SK-N-SH (cell line): ENCODE results near the gene NUP210L. TPM values are rescaled to one million over a fixed set of nuclear protein-coding genes. Genes with fewer than 3 reads are reported as not detected.
A peak's percentile ranks its signal among the peaks of the same experiment; 100 is the strongest.

ENCODE experiments used
- CTCF ChIA-PET: fragments of 300-600, 350-600 bp; formaldehyde crosslinking; extraction: SDS; loops from one replicate; lab custom pipeline; 2021; lab: Yijun Ruan, JAX
- POLR2A ChIA-PET: fragments of 350-600 bp; sonication (Branson Sonifier 250); formaldehyde crosslinking; extraction: SDS; loops from one replicate; lab custom pipeline; 2020; ENCODE audit warnings: antibody characterized with exemption, inconsistent platforms; lab: Yijun Ruan, JAX
- DNase-seq: peaks from one replicate; pipeline ENCODE4 v3.0.0; 2012
- H2AFZ ChIP-seq: fragments of 200-600 bp; sonication (generic); 2 replicates; pipeline ENCODE4 v1.8.1; 2016; ENCODE audit warnings: antibody characterized with exemption, mild to moderate bottlenecking, low read depth
- H3F3A ChIP-seq: fragments of 200-600 bp; sonication (generic); replicated peaks from 2 replicates; pipeline ENCODE3; 2016; ENCODE audit warnings: antibody characterized with exemption, mild to moderate bottlenecking; ENCODE audit not compliant: insufficient read depth
- H3K27ac ChIP-seq, 2 experiments: fragments of 200-500 bp in 1 of 2; fragments of 200-600 bp in 1 of 2; sonication (Bioruptor generic) in 1 of 2; sonication (generic), shearing (Covaris generic) in 1 of 2; 2 replicates each; pipeline versions ENCODE4 v1.5.1 to v1.6.1; 2014 to 2016; ENCODE audit warnings: low read depth in 2 of 2, inconsistent platforms in 1 of 2, low read length in 1 of 2, mild to moderate bottlenecking in 1 of 2, mixed read lengths in 1 of 2
- H3K27me3 ChIP-seq: fragments of 200-600 bp; sonication (generic), shearing (Covaris generic); 2 replicates; pipeline ENCODE4 v1.6.1; 2016; ENCODE audit warnings: mixed run types; ENCODE audit not compliant: insufficient read depth
- H3K36me3 ChIP-seq, 2 experiments: fragments of 200-500 bp in 1 of 2; fragments of 200-600 bp in 1 of 2; sonication (Bioruptor generic) in 1 of 2; sonication (generic) in 1 of 2; replicated peaks in 1 of 2; 2 replicates each; pipeline versions ENCODE3 to v1.5.1; 2014 to 2016; ENCODE audit warnings: low read length in 1 of 2, mild to moderate bottlenecking in 1 of 2; ENCODE audit not compliant: insufficient read depth in 2 of 2, control insufficient read depth in 1 of 2
- H3K4me1 ChIP-seq, 2 experiments: fragments of 200-500 bp in 1 of 2; fragments of 200-600 bp in 1 of 2; sonication (Bioruptor generic) in 1 of 2; sonication (generic), shearing (Covaris generic) in 1 of 2; 2 replicates each; pipeline versions ENCODE4 v1.5.1 to v1.6.1; 2014 to 2016; ENCODE audit warnings: low read depth in 1 of 2, low read length in 1 of 2, mixed run types in 1 of 2; ENCODE audit not compliant: insufficient read depth in 2 of 2, control insufficient read depth in 1 of 2
- H3K4me2 ChIP-seq: fragments of 200-600 bp; sonication (generic), shearing (Covaris generic); 2 replicates; pipeline ENCODE4 v1.6.1; 2017; ENCODE audit warnings: mixed run types
- H3K4me3 ChIP-seq, 2 experiments: fragments of 200-500 bp in 1 of 2; fragments of 200-600 bp in 1 of 2; sonication (Bioruptor generic) in 1 of 2; sonication (generic), shearing (Covaris generic) in 1 of 2; 2 replicates each; pipeline versions ENCODE4 v1.5.1 to v1.8.1; 2014 to 2016; ENCODE audit warnings: low read depth in 2 of 2, inconsistent platforms in 1 of 2, low read length in 1 of 2, mild to moderate bottlenecking in 1 of 2, mixed read lengths in 1 of 2, moderate library complexity in 1 of 2
- H3K79me2 ChIP-seq: fragments of 200-600 bp; sonication (generic); 2 replicates; pipeline ENCODE4 v1.8.1; 2017; ENCODE audit warnings: mild to moderate bottlenecking; ENCODE audit not compliant: insufficient read depth
- H3K9ac ChIP-seq: fragments of 200-600 bp; sonication (generic); 2 replicates; pipeline ENCODE4 v1.6.1; 2017; ENCODE audit warnings: mixed run types
- H3K9me2 ChIP-seq: fragments of 200-600 bp; sonication (generic); 2 replicates; pipeline ENCODE4 v1.6.1; 2017; ENCODE audit warnings: mixed run types
- H3K9me3 ChIP-seq: fragments of 200-600 bp; sonication (generic); 2 replicates; pipeline ENCODE4 v1.6.1; 2017; ENCODE audit warnings: mixed run types, mild to moderate bottlenecking, moderate library complexity
- H4K20me1 ChIP-seq: fragments of 200-600 bp; sonication (generic); 2 replicates; pipeline ENCODE4 v1.6.1; 2017; ENCODE audit warnings: mild to moderate bottlenecking, mixed run types; ENCODE audit not compliant: insufficient read depth
- ELF1 ChIP-seq: IDR thresholded peaks from 2 replicates; pipeline ENCODE4 v1.4.0; 2012
- FOSL2 ChIP-seq: IDR thresholded peaks from 2 replicates; pipeline ENCODE4 v1.4.0; 2012; ENCODE audit warnings: low read depth, mild to moderate bottlenecking, moderate library complexity, borderline replicate concordance
- FOXJ3 ChIP-seq: sonication (generic); formaldehyde crosslinking; IDR thresholded peaks from 2 replicates; pipeline ENCODE4 v1.5.1; 2020; ENCODE audit warnings: mild to moderate bottlenecking, missing genetic modification reagents
- MEF2A ChIP-seq: IDR thresholded peaks from 2 replicates; pipeline ENCODE4 v1.4.0; 2012; ENCODE audit warnings: low read depth, borderline replicate concordance
- NRF1 ChIP-seq: IDR thresholded peaks from 2 replicates; pipeline ENCODE4 v1.6.1; 2012; ENCODE audit warnings: low read depth, mild to moderate bottlenecking, low read length
- POLR2AphosphoS5 ChIP-seq: IDR thresholded peaks from 2 replicates; pipeline ENCODE4 v1.6.1; 2012; ENCODE audit warnings: low read depth, low read length
- TCF12 ChIP-seq: IDR thresholded peaks from 2 replicates; pipeline ENCODE4 v1.4.0; 2012
- TEAD4 ChIP-seq: IDR thresholded peaks from 2 replicates; pipeline ENCODE4 v1.4.0; 2012; ENCODE audit warnings: mild to moderate bottlenecking, borderline replicate concordance; ENCODE audit not compliant: insufficient read depth
- YY1 ChIP-seq: IDR thresholded peaks from 2 replicates; pipeline ENCODE4 v1.4.0; 2012; ENCODE audit warnings: low read depth, mild to moderate bottlenecking
- WGBS: methylation state at CpG from one replicate; pipeline ENCODE4 v1.1.6; 2017; ENCODE audit warnings: low lambda C conversion rate; 5-methylcytosine and 5-hydroxymethylcytosine counted together
- polyA plus RNA-seq, 3 experiments: library from polyadenylated mRNA; depleted of rRNA; stranded (reverse); fragments of >200 nt; gene quantifications; 2 replicates each; pipeline ENCODE4 v1.2.3, GENCODE V29; 2012
- TF ChIP-seq, protein P1 (sequence below): fragments of 200-600 bp; sonication (generic); IDR thresholded peaks from 2 replicates; pipeline ENCODE4 v1.6.1; 2017; ENCODE audit warnings: antibody characterized with exemption, mild to moderate bottlenecking, moderate library complexity
- TF ChIP-seq, protein P2 (sequence below): IDR thresholded peaks from 2 replicates; pipeline ENCODE4 v1.4.0; 2012; ENCODE audit warnings: low read depth, borderline replicate concordance
- TF ChIP-seq, protein P3 (sequence below): IDR thresholded peaks from 2 replicates; pipeline ENCODE4 v1.4.0; 2012; ENCODE audit warnings: low read depth, borderline replicate concordance

The NUP210L gene
- polyA plus RNA-seq, 1 of the 3 experiments (the other 2 are of a cell fraction): not detected

GRCh38 chr1:154171223-154171583 lies 16.3 kb upstream of the NUP210L start:
- peaks cover 99% of the 10 kb centered on the region for H3K79me2 ChIP-seq
- H3K4me1 ChIP-seq: no peaks in the 10 kb centered on the region
- H3K4me3 ChIP-seq: no peak overlapping the region
- H3K27ac ChIP-seq: no peak overlapping the region
- 89% methylated on average over 4 of the region's 4 CpGs for WGBS
- H3K36me3 ChIP-seq: peaks cover 79 to 86% of the 10 kb centered on the region in 2 experiments
- CTCF ChIA-PET: interaction anchor here (1.3 kb wide), 1 partner anchor 13 kb away, joined by 5 read pairs; no protein-coding TSS in a partner anchor
- no peak for DNase-seq
- no peaks in the 10 kb centered on the region for H3K9me2 ChIP-seq
- no peaks in the 10 kb centered on the region for H3K27me3 ChIP-seq
- H3K4me2 ChIP-seq: no peak overlapping the region
- TF ChIP-seq ELF1 (no peak), NRF1 (no peak), POLR2AphosphoS5 (0 out of 2 replicates have a peak, but pooled peaks have one; percentile 17), MEF2A (no peak), FOXJ3 (CRISPR knock-in tag) (no peak), TEAD4 (no peak), FOSL2 (no peak)
- TF ChIP-seq, protein P1, sequence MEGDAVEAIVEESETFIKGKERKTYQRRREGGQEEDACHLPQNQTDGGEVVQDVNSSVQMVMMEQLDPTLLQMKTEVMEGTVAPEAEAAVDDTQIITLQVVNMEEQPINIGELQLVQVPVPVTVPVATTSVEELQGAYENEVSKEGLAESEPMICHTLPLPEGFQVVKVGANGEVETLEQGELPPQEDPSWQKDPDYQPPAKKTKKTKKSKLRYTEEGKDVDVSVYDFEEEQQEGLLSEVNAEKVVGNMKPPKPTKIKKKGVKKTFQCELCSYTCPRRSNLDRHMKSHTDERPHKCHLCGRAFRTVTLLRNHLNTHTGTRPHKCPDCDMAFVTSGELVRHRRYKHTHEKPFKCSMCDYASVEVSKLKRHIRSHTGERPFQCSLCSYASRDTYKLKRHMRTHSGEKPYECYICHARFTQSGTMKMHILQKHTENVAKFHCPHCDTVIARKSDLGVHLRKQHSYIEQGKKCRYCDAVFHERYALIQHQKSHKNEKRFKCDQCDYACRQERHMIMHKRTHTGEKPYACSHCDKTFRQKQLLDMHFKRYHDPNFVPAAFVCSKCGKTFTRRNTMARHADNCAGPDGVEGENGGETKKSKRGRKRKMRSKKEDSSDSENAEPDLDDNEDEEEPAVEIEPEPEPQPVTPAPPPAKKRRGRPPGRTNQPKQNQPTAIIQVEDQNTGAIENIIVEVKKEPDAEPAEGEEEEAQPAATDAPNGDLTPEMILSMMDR: no peak
- TF ChIP-seq, protein P2, sequence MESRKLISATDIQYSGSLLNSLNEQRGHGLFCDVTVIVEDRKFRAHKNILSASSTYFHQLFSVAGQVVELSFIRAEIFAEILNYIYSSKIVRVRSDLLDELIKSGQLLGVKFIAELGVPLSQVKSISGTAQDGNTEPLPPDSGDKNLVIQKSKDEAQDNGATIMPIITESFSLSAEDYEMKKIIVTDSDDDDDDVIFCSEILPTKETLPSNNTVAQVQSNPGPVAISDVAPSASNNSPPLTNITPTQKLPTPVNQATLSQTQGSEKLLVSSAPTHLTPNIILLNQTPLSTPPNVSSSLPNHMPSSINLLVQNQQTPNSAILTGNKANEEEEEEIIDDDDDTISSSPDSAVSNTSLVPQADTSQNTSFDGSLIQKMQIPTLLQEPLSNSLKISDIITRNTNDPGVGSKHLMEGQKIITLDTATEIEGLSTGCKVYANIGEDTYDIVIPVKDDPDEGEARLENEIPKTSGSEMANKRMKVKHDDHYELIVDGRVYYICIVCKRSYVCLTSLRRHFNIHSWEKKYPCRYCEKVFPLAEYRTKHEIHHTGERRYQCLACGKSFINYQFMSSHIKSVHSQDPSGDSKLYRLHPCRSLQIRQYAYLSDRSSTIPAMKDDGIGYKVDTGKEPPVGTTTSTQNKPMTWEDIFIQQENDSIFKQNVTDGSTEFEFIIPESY: no peak
- TF ChIP-seq, all 33 proteins: peak for 1
- H3K9me3 ChIP-seq: no peaks in the 10 kb centered on the region
- H2AFZ ChIP-seq: no peak overlapping the region
- peaks cover 3% of the 10 kb centered on the region for H3F3A ChIP-seq
- peaks cover 92% of the 10 kb centered on the region for H4K20me1 ChIP-seq
- POLR2A ChIA-PET: no interaction called here
- H3K9ac ChIP-seq: no peak overlapping the region

GRCh38 chr1:154170547-154171222 lies 15.8 kb upstream of the NUP210L start:
- no peak for DNase-seq
- H2AFZ ChIP-seq: no peak overlapping the region
- no peak overlapping the region for H3K27ac ChIP-seq
- H3K36me3 ChIP-seq: peaks cover 80 to 86% of the 10 kb centered on the region in 2 experiments
- H4K20me1 ChIP-seq: peaks cover 92% of the 10 kb centered on the region
- no peak overlapping the region for H3K4me3 ChIP-seq
- H3K9me2 ChIP-seq: no peaks in the 10 kb centered on the region
- H3K4me1 ChIP-seq: no peaks in the 10 kb centered on the region
- no peaks in the 10 kb centered on the region for H3K27me3 ChIP-seq
- ChIA-PET CTCF (interaction anchor here (1.3 kb wide), 1 partner anchor 12 kb away, joined by 5 read pairs; no protein-coding TSS in a partner anchor), POLR2A (no interaction called here)
- peaks cover 5% of the 10 kb centered on the region for H3F3A ChIP-seq
- no peak overlapping the region for H3K9ac ChIP-seq
- TF ChIP-seq FOSL2 (no peak), TCF12 (no peak), FOXJ3 (CRISPR knock-in tag) (no peak), YY1 (no peak)
- TF ChIP-seq, protein P3, sequence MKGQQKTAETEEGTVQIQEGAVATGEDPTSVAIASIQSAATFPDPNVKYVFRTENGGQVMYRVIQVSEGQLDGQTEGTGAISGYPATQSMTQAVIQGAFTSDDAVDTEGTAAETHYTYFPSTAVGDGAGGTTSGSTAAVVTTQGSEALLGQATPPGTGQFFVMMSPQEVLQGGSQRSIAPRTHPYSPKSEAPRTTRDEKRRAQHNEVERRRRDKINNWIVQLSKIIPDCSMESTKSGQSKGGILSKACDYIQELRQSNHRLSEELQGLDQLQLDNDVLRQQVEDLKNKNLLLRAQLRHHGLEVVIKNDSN: peak; percentile 34; the same call in 1 of the 2 replicates
- no peaks in the 10 kb centered on the region for H3K9me3 ChIP-seq
- peaks cover 99% of the 10 kb centered on the region for H3K79me2 ChIP-seq
- H3K4me2 ChIP-seq: no peak overlapping the region
